ENCODE measurements around the gene LYPD6.

GRCh38 chr2:149320362-149320761 lies 10.0 kb upstream of the LYPD6 start:
- no peak for TF ChIP-seq GATA2 (IDR thresholded peaks at IDR 0.05; ENCODE audit: low read depth, low read length)
- TF ChIP-seq GATA3 (IDR thresholded peaks at IDR 0.05; ENCODE audit: low read depth, low read length) = no peak
